MCF 10A (cell line): ENCODE measurements around the gene ECT2L. TPM values are rescaled to one million over a fixed set of nuclear protein-coding genes. Genes with fewer than 3 reads are reported as not detected.

ENCODE experiments used
- BruUV-seq: library from RNA; stranded (reverse); fragments of 400-500 nt; replicated peaks from 2 replicates; lab custom pipeline; 2021; lab: Mats Ljungman, UMichigan
- CTCF ChIA-PET: fragments of 300-600 bp; sonication (Branson Sonifier 250); formaldehyde crosslinking; extraction: SDS; loops from one replicate; lab custom pipeline; 2021; ENCODE audit warnings: antibody characterized with exemption, inconsistent platforms; lab: Yijun Ruan, JAX
- POLR2A ChIA-PET: fragments of 300-600, 350-650 bp; sonication (Branson Sonifier 250); formaldehyde crosslinking; extraction: SDS; loops from one replicate; lab custom pipeline; 2020; ENCODE audit warnings: antibody characterized with exemption, inconsistent platforms; lab: Yijun Ruan, JAX
- DNase-seq: peaks from one replicate; pipeline ENCODE4 v3.0.0-alpha.2; 2018; ENCODE audit not compliant: unreplicated experiment
- H3K27ac Mint-ChIP-seq: one replicate; pipeline ENCODE4 v1.8.0; 2022; ENCODE audit warnings: mild to moderate bottlenecking, low read depth, mixed read lengths; ENCODE audit not compliant: unreplicated experiment
- H3K27me3 Mint-ChIP-seq: one replicate; pipeline ENCODE4 v1.8.0; 2022; ENCODE audit warnings: mixed read lengths; ENCODE audit not compliant: insufficient read depth, unreplicated experiment
- H3K36me3 Mint-ChIP-seq: one replicate; pipeline ENCODE4 v1.8.0; 2022; ENCODE audit warnings: mild to moderate bottlenecking, moderate library complexity, mixed read lengths; ENCODE audit not compliant: insufficient read depth, unreplicated experiment
- H3K4me1 Mint-ChIP-seq: one replicate; pipeline ENCODE4 v1.8.0; 2022; ENCODE audit warnings: mixed read lengths; ENCODE audit not compliant: insufficient read depth, unreplicated experiment
- H3K4me3 Mint-ChIP-seq: one replicate; pipeline ENCODE4 v1.8.0; 2022; ENCODE audit warnings: mild to moderate bottlenecking, moderate library complexity, mixed read lengths; ENCODE audit not compliant: unreplicated experiment
- H3K9me3 Mint-ChIP-seq: one replicate; pipeline ENCODE4 v1.8.0; 2022; ENCODE audit warnings: mixed read lengths; ENCODE audit not compliant: unreplicated experiment
- CTCF ChIP-seq: fragments of 200-600 bp; IDR thresholded peaks from one replicate; pipeline ENCODE4 v1.8.0; 2022; ENCODE audit warnings: antibody characterized with exemption, mild to moderate bottlenecking; ENCODE audit not compliant: unreplicated experiment
- intact Hi-C: fragments of 100-400 bp; cut with micrococcal nuclease; formaldehyde crosslinking; loops from 2 replicates; pipeline ENCODE4 v1.14.1; 2022
- total RNA-seq: library from RNA; stranded (reverse); gene quantifications from 2 replicates; pipeline ENCODE4 v1.2.3, GENCODE V29; 2022

ECT2L gene
- total RNA-seq, 1 experiment from 2014 or later, result not detected

DNA sequence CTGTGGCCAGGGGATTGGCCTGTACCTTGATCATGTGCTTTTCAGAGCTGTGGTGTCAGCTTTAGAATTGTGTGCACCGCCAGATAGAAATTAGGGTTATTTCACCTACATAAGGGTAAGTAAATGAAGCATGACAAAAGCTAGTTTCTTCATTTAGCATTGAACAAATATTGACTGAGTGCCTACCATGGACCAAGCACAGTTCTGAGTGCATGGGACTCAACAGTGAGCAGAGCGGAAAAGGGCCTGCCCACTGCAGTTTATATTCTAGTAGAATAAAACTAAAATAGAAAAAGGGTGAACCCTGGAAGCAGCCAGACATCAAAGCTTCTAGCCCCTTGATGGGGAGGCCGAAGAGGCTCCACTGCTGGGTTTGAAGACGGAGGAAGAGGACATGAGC, 25.6 kb downstream of the ECT2L start:
- Mint-ChIP-seq H3K36me3 (no peaks in the 10 kb centered on the region), H3K4me3 (no peak overlapping the region), H3K4me1 (peaks cover 10% of the 10 kb centered on the region), H3K27me3 (no peaks in the 10 kb centered on the region), H3K9me3 (no peaks in the 10 kb centered on the region), H3K27ac (no peak overlapping the region)
- BruUV-seq, result no TSS peak
- intact Hi-C loops, result no loop called here
- DNase-seq, result no peak
- ChIA-PET CTCF (interaction anchor here (0.9 to 1.3 kb wide), 2 partner anchors 168 to 543 kb away, joined by 4 to 5 read pairs; no protein-coding TSS in a partner anchor), POLR2A (interaction anchor here (1.5 kb wide), 1 partner anchor 165 kb away, joined by 3 read pairs; no protein-coding TSS in a partner anchor)
- TF ChIP-seq CTCF, result no peak

DNA sequence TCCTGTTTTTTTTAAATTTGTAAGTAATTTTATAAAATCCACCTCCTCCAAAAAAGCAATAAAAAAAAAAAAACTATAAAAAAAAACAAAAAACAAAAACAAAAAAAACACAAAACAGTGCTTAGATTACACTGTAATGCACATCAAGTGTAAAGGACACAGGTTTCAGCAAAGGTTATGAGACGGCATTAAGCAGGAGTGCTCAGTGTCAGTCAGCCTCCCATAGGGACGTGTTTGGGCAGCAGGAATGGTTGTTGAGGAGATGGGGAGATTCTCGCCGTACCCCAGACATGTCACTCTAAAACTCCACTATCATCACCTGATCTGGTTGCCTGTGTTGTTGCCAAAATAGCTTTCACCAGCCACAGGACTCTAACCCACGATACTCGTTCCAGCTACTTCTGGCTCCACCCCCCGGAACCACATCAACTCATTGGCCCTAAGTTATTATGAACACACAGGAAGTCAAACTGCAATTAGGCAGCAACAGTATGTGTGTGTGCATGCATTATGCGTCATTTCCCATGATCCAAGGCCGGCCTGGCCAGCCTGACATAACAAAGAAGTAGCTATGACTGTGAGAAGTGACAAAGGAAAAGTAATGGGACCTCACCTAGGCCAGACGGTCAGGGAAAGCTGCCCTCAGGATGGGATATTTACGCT, 28.7 kb downstream of the ECT2L start:
- no TSS peak for BruUV-seq
- ChIA-PET CTCF (interaction anchor here (0.6 kb wide), 1 partner anchor 504 kb away, joined by 6 read pairs; no protein-coding TSS in a partner anchor), POLR2A (no interaction called here)
- intact Hi-C loops, result no loop called here
- Mint-ChIP-seq H3K27ac (no peak overlapping the region), H3K9me3 (no peaks in the 10 kb centered on the region), H3K27me3 (no peaks in the 10 kb centered on the region), H3K36me3 (no peaks in the 10 kb centered on the region), H3K4me1 (no peaks in the 10 kb centered on the region), H3K4me3 (no peak overlapping the region)
- DNase-seq, result no peak
- no peak for TF ChIP-seq CTCF

- H3K27ac Mint-ChIP-seq, result no peak overlapping the region
- intact Hi-C loops, result no loop called here
- no peak for DNase-seq
- H3K36me3 Mint-ChIP-seq, result no peaks in the 10 kb centered on the region
- CTCF ChIA-PET, result interaction anchor here (0.9 to 1.2 kb wide), 2 partner anchors 19 to 92 kb away, joined by 3 read pairs; no protein-coding TSS in a partner anchor
- H3K9me3 Mint-ChIP-seq, result no peaks in the 10 kb centered on the region
- H3K27me3 Mint-ChIP-seq, result no peaks in the 10 kb centered on the region
- no TSS peak for BruUV-seq
- no peak overlapping the region for H3K4me3 Mint-ChIP-seq
- TF ChIP-seq CTCF, result no peak
- POLR2A ChIA-PET, result no interaction called here
- no peaks in the 10 kb centered on the region for H3K4me1 Mint-ChIP-seq
These were observed 34.4 kb downstream of the ECT2L start for GRCh38 chr6:138830248-138830647.

DNA sequence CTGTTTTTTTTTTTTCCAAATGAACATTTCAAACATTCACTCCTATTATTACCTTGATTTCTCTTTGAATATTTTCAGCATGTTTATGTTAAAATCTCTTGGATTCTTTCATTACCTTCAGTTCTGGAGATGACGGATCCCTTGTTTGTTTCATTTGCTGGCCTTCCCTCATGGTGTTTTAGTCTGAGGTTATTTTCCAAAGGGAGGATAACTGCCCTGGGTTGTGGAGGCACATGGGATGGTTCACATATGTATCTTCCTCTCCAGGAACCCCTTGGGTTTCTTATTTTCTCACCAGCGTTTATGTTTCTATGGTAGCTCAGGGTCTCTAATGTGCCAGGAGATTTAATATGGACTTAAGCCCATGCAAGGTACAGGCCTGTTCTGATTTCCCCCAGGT, 36.3 kb downstream of the ECT2L start:
- POLR2A ChIA-PET, result interaction anchor here (0.7 kb wide), 1 partner anchor 356 kb away, joined by 3 read pairs; no protein-coding TSS in a partner anchor
- TF ChIP-seq CTCF, result no peak
- intact Hi-C loops, result no loop called here

More for the DNA sequence above, 36.3 kb downstream of the ECT2L start:
- BruUV-seq, result no TSS peak
- CTCF ChIA-PET, result no interaction called here
- Mint-ChIP-seq H3K36me3 (peaks cover 3% of the 10 kb centered on the region), H3K9me3 (no peaks in the 10 kb centered on the region), H3K27me3 (no peaks in the 10 kb centered on the region), H3K27ac (no peak overlapping the region), H3K4me3 (no peak overlapping the region), H3K4me1 (no peaks in the 10 kb centered on the region)
- DNase-seq, result no peak
